ENCODE results near the gene DNAH1. TPM values are rescaled to one million over a fixed set of nuclear protein-coding genes. Genes with fewer than 3 reads are reported as not detected.

Gene DNAH1
- polyA plus RNA-seq, 1 donor (not counting 4 experiments of a cell fraction or from before 2014, with no cell fraction given): 0.33 TPM

- Histone ChIP-seq H3K4me2 (ENCODE audit: control insufficient read depth, extremely low read depth, insufficient read depth, low read depth, low read length) (no peak overlapping the region), H2AFZ (ENCODE audit: control insufficient read depth, low read length) (no peak overlapping the region), H3K27me3 (ENCODE audit: control insufficient read depth, extremely low read depth, insufficient read depth, low read length) (peaks cover 3% of the 10 kb centered on the region), H3K4me1 (ENCODE audit: control insufficient read depth, extremely low read depth, insufficient read depth, low read length) (no peaks in the 10 kb centered on the region), H3K9ac (ENCODE audit: control insufficient read depth, extremely low read depth, insufficient read depth, low read length) (no peak overlapping the region), H3K36me3 (ENCODE audit: control insufficient read depth in 2 of 2, extremely low read depth in 1 of 2, insufficient read depth in 2 of 2, low read length in 2 of 2) (no peaks in the 10 kb centered on the region), H3K9me1 (ENCODE audit: control insufficient read depth, extremely low read depth, insufficient read depth, low read length) (no peaks in the 10 kb centered on the region), H3K4me3 (ENCODE audit: control insufficient read depth in 2 of 3, extremely low read depth in 1 of 3, insufficient read depth in 2 of 3, low read depth in 1 of 3, low read length in 3 of 3) (no peak overlapping the region), H3K79me2 (ENCODE audit: control insufficient read depth, insufficient read depth, low read length) (no peaks in the 10 kb centered on the region), H3K9me3 (ENCODE audit: control insufficient read depth, low read depth, low read length) (no peaks in the 10 kb centered on the region), H3K27ac (ENCODE audit: control insufficient read depth, insufficient read depth, low read length) (no peak overlapping the region), H4K20me1 (ENCODE audit: control insufficient read depth, extremely low read depth, insufficient read depth, low read length) (no peaks in the 10 kb centered on the region)
- TF ChIP-seq CTCF (optimal IDR thresholded peaks at IDR 0.05 in 1 of 3, IDR thresholded peaks at IDR 0.05 in 1 of 3, conservative IDR thresholded peaks at IDR 0.05 in 1 of 3; ENCODE audit: extremely low read depth in 1 of 3, insufficient read depth in 2 of 3, low read length in 3 of 3) (no peak), EZH2 (IDR thresholded peaks at IDR 0.05; ENCODE audit: low read length) (no peak)
- no peak for DNase-seq (ENCODE audit: low read depth, low spot score)
- dilution Hi-C loops (cut with MboI; ENCODE audit: extremely low pct_ligation_motif_present, low sequenced_read_pairs): no loop called here
- FAIRE-seq: no peak
Observed at GRCh38 chr3:52387481-52387880, 71.4 kb downstream of the DNAH1 start.

- no peak overlapping the region for H3K4me3 ChIP-seq (ENCODE audit: control insufficient read depth in 2 of 3, extremely low read depth in 1 of 3, insufficient read depth in 2 of 3, low read depth in 1 of 3, low read length in 3 of 3)
- H3K9ac ChIP-seq (ENCODE audit: control insufficient read depth, extremely low read depth, insufficient read depth, low read length): no peak overlapping the region
- FAIRE-seq (no peak), DNase-seq (ENCODE audit: low read depth, low spot score) (no peak)
- H3K79me2 ChIP-seq (ENCODE audit: control insufficient read depth, insufficient read depth, low read length): no peaks in the 10 kb centered on the region
- no peak overlapping the region for H3K27ac ChIP-seq (ENCODE audit: control insufficient read depth, insufficient read depth, low read length)
- H4K20me1 ChIP-seq (ENCODE audit: control insufficient read depth, extremely low read depth, insufficient read depth, low read length): no peaks in the 10 kb centered on the region
- H3K9me1 ChIP-seq (ENCODE audit: control insufficient read depth, extremely low read depth, insufficient read depth, low read length): no peaks in the 10 kb centered on the region
- TF ChIP-seq EZH2 (IDR thresholded peaks at IDR 0.05; ENCODE audit: low read length) (no peak), CTCF (optimal IDR thresholded peaks at IDR 0.05 in 1 of 3, IDR thresholded peaks at IDR 0.05 in 1 of 3, conservative IDR thresholded peaks at IDR 0.05 in 1 of 3; ENCODE audit: extremely low read depth in 1 of 3, insufficient read depth in 2 of 3, low read length in 3 of 3) (no peak)
- H3K4me2 ChIP-seq (ENCODE audit: control insufficient read depth, extremely low read depth, insufficient read depth, low read depth, low read length): no peak overlapping the region
- H3K36me3 ChIP-seq (ENCODE audit: control insufficient read depth in 2 of 2, extremely low read depth in 1 of 2, insufficient read depth in 2 of 2, low read length in 2 of 2): no peaks in the 10 kb centered on the region
- no peak overlapping the region for H2AFZ ChIP-seq (ENCODE audit: control insufficient read depth, low read length)
- peaks cover 3% of the 10 kb centered on the region for H3K27me3 ChIP-seq (ENCODE audit: control insufficient read depth, extremely low read depth, insufficient read depth, low read length)
- no peaks in the 10 kb centered on the region for H3K4me1 ChIP-seq (ENCODE audit: control insufficient read depth, extremely low read depth, insufficient read depth, low read length)
- dilution Hi-C loops (cut with MboI; ENCODE audit: extremely low pct_ligation_motif_present, low sequenced_read_pairs): no loop called here
- no peaks in the 10 kb centered on the region for H3K9me3 ChIP-seq (ENCODE audit: control insufficient read depth, low read depth, low read length)
Observed at GRCh38 chr3:52388348-52388821, 72.3 kb downstream of the DNAH1 start.

All from keratinocyte (primary cell).